HepG2 (cell line): Measurements from ENCODE around the gene FAT1. TPM values are rescaled to one million over a fixed set of nuclear protein-coding genes. Genes with fewer than 3 reads are reported as not detected.

ENCODE experiments used
- ARNT ChIP-seq: fragments of 450-650 bp; IDR thresholded peaks from 2 replicates; pipeline ENCODE4 v1.6.1; 2017
- BRCA1 ChIP-seq: sonication (generic); formaldehyde crosslinking; IDR thresholded peaks from 2 replicates; pipeline ENCODE4 v1.4.0; 2020; ENCODE audit warnings: missing genetic modification reagents
- CREB1 ChIP-seq, 2 experiments: fragments of 450-650 bp in 1 of 2; IDR thresholded peaks; 2 replicates each; pipeline ENCODE4 v1.6.1; 2016 to 2017; ENCODE audit warnings: control low read depth in 1 of 2, mild to moderate bottlenecking in 1 of 2, missing compliant biosample characterization in 1 of 2, missing genetic modification characterization in 1 of 2
- FOXA1 ChIP-seq, 2 experiments: fragments of 450-650 bp in 1 of 2; sonication (generic) in 1 of 2; formaldehyde crosslinking in 1 of 2; IDR thresholded peaks; 2 replicates each; pipeline versions ENCODE4 v1.4.0 to v1.6.1; 2016 to 2020; ENCODE audit warnings: missing genetic modification reagents in 1 of 2
- GABPB1 ChIP-seq: IDR thresholded peaks from 2 replicates; pipeline ENCODE4 v1.6.1; 2016; ENCODE audit warnings: mild to moderate bottlenecking, missing genetic modification reagents, moderate library complexity, missing compliant biosample characterization
- GATA4 ChIP-seq: sonication (generic); IDR thresholded peaks from 2 replicates; pipeline ENCODE4 v1.6.1; 2016; ENCODE audit warnings: antibody characterized with exemption, low read depth, borderline replicate concordance
- IKZF5 ChIP-seq: IDR thresholded peaks from 2 replicates; pipeline ENCODE4 v1.6.1; 2018; ENCODE audit warnings: missing genetic modification reagents, mild to moderate bottlenecking, missing compliant biosample characterization
- KDM1A ChIP-seq: IDR thresholded peaks from 2 replicates; pipeline ENCODE4 v1.6.1; 2016; ENCODE audit warnings: missing compliant biosample characterization
- MAZ ChIP-seq, 2 experiments: sonication (generic) in 1 of 2; formaldehyde crosslinking in 1 of 2; IDR thresholded peaks; 2 replicates each; pipeline versions ENCODE4 v1.5.0 to v1.6.1; 2012 to 2020; ENCODE audit warnings: low read depth in 2 of 2, mild to moderate bottlenecking in 2 of 2, borderline replicate concordance in 1 of 2, improper control_type of control experiment in 1 of 2, low read length in 1 of 2, missing genetic modification reagents in 1 of 2, moderate library complexity in 1 of 2
- NR2C2 ChIP-seq: sonication (generic); formaldehyde crosslinking; IDR thresholded peaks from 2 replicates; pipeline ENCODE4 v1.4.0; 2020; ENCODE audit warnings: missing genetic modification reagents, mild to moderate bottlenecking, moderate library complexity, borderline replicate concordance
- PAXIP1 ChIP-seq: sonication (generic); formaldehyde crosslinking; conservative IDR thresholded peaks from 2 replicates; pipeline ENCODE4 v1.4.0; 2020; ENCODE audit warnings: mild to moderate bottlenecking, missing genetic modification reagents, moderate library complexity
- SMYD3 ChIP-seq: sonication (generic); formaldehyde crosslinking; IDR thresholded peaks from 2 replicates; pipeline ENCODE4 v1.8.1; 2023; ENCODE audit warnings: mild to moderate bottlenecking, missing genetic modification reagents
- TGIF2 ChIP-seq: IDR thresholded peaks from 2 replicates; pipeline ENCODE4 v1.6.1; 2016; ENCODE audit warnings: control low read depth, missing compliant biosample characterization
- USF2 ChIP-seq, 2 experiments: sonication (generic) in 1 of 2; formaldehyde crosslinking in 1 of 2; IDR thresholded peaks; 2 replicates each; pipeline versions ENCODE4 v1.5.1 to v1.6.1; 2011 to 2020; ENCODE audit warnings: borderline replicate concordance in 1 of 2, low read depth in 1 of 2, low read length in 1 of 2, mild to moderate bottlenecking in 1 of 2, missing genetic modification reagents in 1 of 2, moderate library complexity in 1 of 2
- ZNF274 ChIP-seq: sonication (generic); formaldehyde crosslinking; IDR thresholded peaks from 2 replicates; pipeline ENCODE4 v1.5.1; 2020; ENCODE audit warnings: mild to moderate bottlenecking, missing genetic modification reagents
- ZNF317 ChIP-seq: sonication (generic); formaldehyde crosslinking; IDR thresholded peaks from 2 replicates; pipeline ENCODE4 v1.5.0; 2020; ENCODE audit warnings: mild to moderate bottlenecking, missing genetic modification reagents
- ZNF335 ChIP-seq: sonication (generic); formaldehyde crosslinking; IDR thresholded peaks from 2 replicates; pipeline ENCODE4 v1.4.0; 2020; ENCODE audit warnings: missing genetic modification reagents
- ZNF33A ChIP-seq: sonication (generic); formaldehyde crosslinking; IDR thresholded peaks from 2 replicates; pipeline ENCODE4 v1.5.1; 2020; ENCODE audit warnings: missing genetic modification reagents, mild to moderate bottlenecking, moderate library complexity, borderline replicate concordance
- ZNF468 ChIP-seq: sonication (generic); formaldehyde crosslinking; IDR thresholded peaks from 2 replicates; pipeline ENCODE4 v1.8.0; 2022; ENCODE audit warnings: mild to moderate bottlenecking, moderate library complexity, missing genetic modification reagents
- ZNF547 ChIP-seq: sonication (generic); formaldehyde crosslinking; IDR thresholded peaks from 2 replicates; pipeline ENCODE4 v1.5.1; 2020; ENCODE audit warnings: mild to moderate bottlenecking, missing genetic modification reagents
- ZNF564 ChIP-seq: sonication (generic); formaldehyde crosslinking; IDR thresholded peaks from 2 replicates; pipeline ENCODE4 v1.8.1; 2023; ENCODE audit warnings: mild to moderate bottlenecking, missing genetic modification reagents
- ZNF746 ChIP-seq: sonication (generic); formaldehyde crosslinking; IDR thresholded peaks from 2 replicates; pipeline ENCODE4 v1.8.0; 2022; ENCODE audit warnings: mild to moderate bottlenecking, missing genetic modification reagents
- ZNF784 ChIP-seq: sonication (generic); formaldehyde crosslinking; IDR thresholded peaks from 2 replicates; pipeline ENCODE4 v1.5.1; 2020; ENCODE audit warnings: missing genetic modification reagents, mild to moderate bottlenecking, borderline replicate concordance
- polyA plus RNA-seq, 8 experiments: library from polyadenylated mRNA; depleted of rRNA in 3 of 8; stranded (reverse) in 7 of 8; unstranded in 1 of 8; fragments of >200 nt; fragmentation: Illumina TruSeq in 4 of 8; extraction: Trizol in 4 of 8; gene quantifications; 2 replicates each; pipeline versions ENCODE4 v1.2.1 to v1.2.3, GENCODE V29; 2011 to 2016; ENCODE audit warnings: low read depth in 4 of 8, missing spikeins in 1 of 8, mixed read lengths in 1 of 8; ENCODE audit not compliant: insufficient read depth in 1 of 8
- total RNA-seq, 5 experiments: library from RNA; depleted of rRNA; stranded (reverse); fragments of >200 nt; fragmentation: Illumina TruSeq; extraction: Trizol; gene quantifications; 2 replicates each; pipeline ENCODE4 v1.2.3, GENCODE V29; 2016; ENCODE audit warnings: low read depth in 1 of 5

Gene FAT1
- total and polyA plus RNA-seq, 2 of the 13 experiments (the other 11 are each of a cell fraction or from before 2014, with no cell fraction given), result 185 to 216 TPM

GRCh38 chr4:186698028-186698427 lies 25.6 kb downstream of the FAT1 start (continued):
- TF ChIP-seq USF2 (IDR thresholded peaks at IDR 0.05; ENCODE audit: low read depth, low read length) (no peak), USF2 (CRISPR knock-in tag; IDR thresholded peaks at IDR 0.05; ENCODE audit: borderline replicate concordance) (no peak), CREB1 (IDR thresholded peaks at IDR 0.05) (no peak), CREB1 (CRISPR knock-in tag; IDR thresholded peaks at IDR 0.05) (peak; percentile 71), ZNF468 (CRISPR knock-in tag) (no peak), BRCA1 (CRISPR knock-in tag) (no peak), FOXA1 (IDR thresholded peaks at IDR 0.05) (no peak), FOXA1 (CRISPR knock-in tag; IDR thresholded peaks at IDR 0.05) (peak; percentile 45; the same call in 1 of the 2 replicates), MAZ (IDR thresholded peaks at IDR 0.05; ENCODE audit: borderline replicate concordance, low read depth, low read length) (0 out of 2 replicates have a peak, but pooled peaks have one; percentile 27), MAZ (CRISPR knock-in tag; IDR thresholded peaks at IDR 0.05; ENCODE audit: low read depth) (no peak), SMYD3 (CRISPR knock-in tag) (no peak), PAXIP1 (peak; percentile 72), ZNF33A (no peak), KDM1A (CRISPR knock-in tag) (no peak), ZNF564 (CRISPR knock-in tag) (no peak), ZNF746 (CRISPR knock-in tag) (no peak), ZNF784 (CRISPR knock-in tag) (0 out of 2 replicates have a peak, but pooled peaks have one; percentile 66), IKZF5 (CRISPR knock-in tag) (peak; percentile 73; the same call in 1 of the 2 replicates), ZNF335 (CRISPR knock-in tag) (no peak), GABPB1 (CRISPR knock-in tag) (peak; percentile 59; the same call in 1 of the 2 replicates), NR2C2 (0 out of 2 replicates have a peak, but pooled peaks have one; percentile 24), GATA4 (no peak), TGIF2 (CRISPR knock-in tag) (no peak), ZNF547 (CRISPR knock-in tag) (no peak), ARNT (no peak), ZNF274 (CRISPR knock-in tag) (peak; percentile 48; the same call in 1 of the 2 replicates), ZNF317 (CRISPR knock-in tag) (peak; percentile 94)
